ENCODE results near the gene CHAT.

CHAT gene

GRCh38 chr10:49597426-49598163 is 16.2 kb upstream of the CHAT start:
- no peak for DNase-seq (ENCODE audit: low spot score)

DNA sequence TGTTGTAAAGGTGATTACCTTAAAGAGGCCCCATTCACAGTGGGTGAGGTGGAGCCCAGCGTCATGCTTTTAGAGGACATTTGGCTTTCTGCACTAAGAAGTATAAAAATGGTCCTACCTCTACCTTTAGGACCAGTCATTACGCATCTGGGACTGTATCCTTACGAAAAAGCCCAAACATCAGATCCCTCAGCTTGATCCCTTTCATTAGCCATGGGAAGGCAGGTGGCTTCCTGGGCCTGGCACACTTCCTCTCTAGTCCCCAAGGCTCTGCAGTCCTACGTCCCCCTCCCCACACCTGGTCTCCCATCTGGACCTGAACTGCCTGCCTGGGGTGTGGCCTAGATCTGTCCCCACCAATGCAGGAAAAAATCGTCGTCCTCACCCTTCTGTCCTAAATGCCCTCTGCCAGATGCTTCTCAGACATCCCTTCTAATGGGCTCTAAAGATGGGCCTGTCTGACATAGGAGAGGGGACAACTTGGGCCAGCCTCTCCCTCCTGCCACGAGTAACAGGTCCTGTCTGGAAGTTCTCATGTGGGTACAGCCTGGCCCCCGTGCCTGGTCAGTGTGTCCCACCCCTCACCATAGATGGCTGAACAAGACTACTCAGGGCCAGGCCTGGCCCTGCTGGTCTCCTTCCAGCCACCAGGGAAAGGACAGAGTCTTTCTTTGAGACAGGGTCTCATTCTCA is 15.5 kb upstream of the CHAT start:
- DNase-seq (ENCODE audit: low spot score): no peak

DNA sequence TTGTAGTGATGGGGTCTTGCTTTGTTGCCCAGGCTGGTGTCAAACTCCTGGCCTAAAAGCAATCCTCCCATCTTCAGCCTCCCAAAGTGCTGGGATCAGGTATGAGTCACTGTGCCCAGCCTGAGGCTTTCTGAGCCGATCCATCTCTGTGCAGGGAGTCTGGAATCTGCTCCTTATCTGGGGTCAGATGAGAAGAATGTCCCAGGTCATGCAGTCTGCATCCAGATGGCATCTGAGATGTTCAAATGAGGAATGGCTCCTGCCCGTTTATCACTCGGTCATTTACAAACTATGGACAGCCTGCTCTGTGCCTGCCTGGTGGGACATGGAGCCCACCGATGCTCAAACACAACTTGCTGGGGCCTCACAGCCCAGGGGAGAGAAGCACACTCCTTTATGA is 14.9 kb upstream of the CHAT start:
- no peak for DNase-seq (ENCODE audit: low spot score)

DNA sequence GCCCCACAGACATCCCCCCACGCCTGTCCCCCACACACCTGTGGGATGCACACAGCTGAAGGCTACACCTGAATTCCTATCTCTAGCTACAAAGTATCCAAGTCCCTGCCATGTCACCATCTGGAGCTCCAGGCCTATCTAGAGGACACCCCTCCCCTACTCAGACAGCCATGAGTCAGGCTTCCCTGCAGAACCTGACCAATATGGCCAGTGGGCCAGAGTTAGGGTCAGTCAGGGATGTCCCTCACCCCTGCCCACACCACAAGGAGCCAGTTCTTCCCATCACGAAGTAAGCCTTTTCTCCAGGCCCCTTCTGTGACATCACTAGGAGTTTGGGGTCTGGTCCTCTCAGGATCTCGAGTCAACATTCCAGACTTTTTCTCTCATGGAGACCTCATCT is 14.3 kb upstream of the CHAT start:
- DNase-seq (ENCODE audit: low spot score): no peak

DNA sequence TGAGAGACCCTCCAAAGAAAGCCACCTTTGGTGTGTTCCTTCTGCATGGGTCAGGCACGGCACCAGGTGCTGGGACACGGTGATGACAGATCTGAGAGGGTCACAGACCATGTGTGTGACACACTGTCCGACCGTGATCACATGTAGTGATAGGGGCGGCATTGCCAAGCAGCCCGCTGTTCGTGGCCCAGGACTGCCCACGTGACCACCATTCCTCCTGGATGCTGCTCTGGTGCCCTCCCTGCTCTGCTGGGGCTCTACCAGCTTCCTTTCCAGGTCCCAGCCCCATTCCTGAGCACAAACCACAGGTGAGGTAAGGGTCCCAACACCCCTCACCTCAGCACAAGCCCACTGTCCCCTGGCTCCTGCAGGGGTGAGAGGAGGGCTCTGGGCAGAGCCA is 13.8 kb upstream of the CHAT start:
- no peak for DNase-seq (ENCODE audit: low spot score)

DNA sequence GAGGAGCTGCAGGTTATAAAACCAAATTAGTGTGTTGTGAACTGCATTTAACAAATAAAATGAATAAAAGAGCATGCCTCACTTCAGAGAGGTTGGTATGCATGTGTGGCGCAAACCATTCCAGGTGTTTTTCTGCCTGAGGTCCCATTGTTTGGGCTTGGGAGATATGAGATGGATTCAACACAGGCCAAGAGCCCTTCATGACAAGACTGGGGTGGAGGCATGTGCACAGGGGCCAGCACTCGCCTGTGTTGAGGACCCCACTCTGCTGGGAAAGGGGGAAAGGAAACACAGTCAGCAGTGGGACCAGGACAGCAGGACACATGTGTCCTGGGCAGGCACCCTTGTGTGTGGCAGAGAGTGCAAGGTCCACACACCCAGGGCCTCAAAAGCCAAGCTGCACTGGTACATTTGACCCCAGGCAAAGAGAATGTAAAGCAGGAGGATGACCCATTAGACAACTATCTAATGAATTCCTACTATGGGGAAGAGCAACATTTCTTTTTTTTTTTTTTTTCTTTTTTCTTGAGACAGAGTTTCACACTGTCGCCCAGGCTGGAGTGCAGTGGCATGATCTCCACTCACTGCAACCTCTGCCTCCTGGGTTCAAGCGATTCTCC is 12.9 kb upstream of the CHAT start:
- no peak for DNase-seq (ENCODE audit: low spot score)

GRCh38 chr10:49601857-49602256 is 12.0 kb upstream of the CHAT start:
- DNase-seq (ENCODE audit: low spot score): no peak

GRCh38 chr10:49602380-49603023 is 11.3 kb upstream of the CHAT start:
- DNase-seq (ENCODE audit: low spot score): no peak

- no peak for DNase-seq (ENCODE audit: low spot score)
These were observed 8.5 kb upstream of the CHAT start for GRCh38 chr10:49605216-49605938.

GRCh38 chr10:49605939-49606509 is 7.8 kb upstream of the CHAT start:
- DNase-seq (ENCODE audit: low spot score): no peak

- peak; percentile 25 for DNase-seq (ENCODE audit: low spot score)
These were observed 6.8 kb upstream of the CHAT start for GRCh38 chr10:49606981-49607535.

GRCh38 chr10:49608166-49609005 is 5.5 kb upstream of the CHAT start:
- DNase-seq (ENCODE audit: low spot score): no peak

- no peak for DNase-seq (ENCODE audit: low spot score)
These were observed 4.9 kb upstream of the CHAT start for GRCh38 chr10:49609006-49609282.

DNA sequence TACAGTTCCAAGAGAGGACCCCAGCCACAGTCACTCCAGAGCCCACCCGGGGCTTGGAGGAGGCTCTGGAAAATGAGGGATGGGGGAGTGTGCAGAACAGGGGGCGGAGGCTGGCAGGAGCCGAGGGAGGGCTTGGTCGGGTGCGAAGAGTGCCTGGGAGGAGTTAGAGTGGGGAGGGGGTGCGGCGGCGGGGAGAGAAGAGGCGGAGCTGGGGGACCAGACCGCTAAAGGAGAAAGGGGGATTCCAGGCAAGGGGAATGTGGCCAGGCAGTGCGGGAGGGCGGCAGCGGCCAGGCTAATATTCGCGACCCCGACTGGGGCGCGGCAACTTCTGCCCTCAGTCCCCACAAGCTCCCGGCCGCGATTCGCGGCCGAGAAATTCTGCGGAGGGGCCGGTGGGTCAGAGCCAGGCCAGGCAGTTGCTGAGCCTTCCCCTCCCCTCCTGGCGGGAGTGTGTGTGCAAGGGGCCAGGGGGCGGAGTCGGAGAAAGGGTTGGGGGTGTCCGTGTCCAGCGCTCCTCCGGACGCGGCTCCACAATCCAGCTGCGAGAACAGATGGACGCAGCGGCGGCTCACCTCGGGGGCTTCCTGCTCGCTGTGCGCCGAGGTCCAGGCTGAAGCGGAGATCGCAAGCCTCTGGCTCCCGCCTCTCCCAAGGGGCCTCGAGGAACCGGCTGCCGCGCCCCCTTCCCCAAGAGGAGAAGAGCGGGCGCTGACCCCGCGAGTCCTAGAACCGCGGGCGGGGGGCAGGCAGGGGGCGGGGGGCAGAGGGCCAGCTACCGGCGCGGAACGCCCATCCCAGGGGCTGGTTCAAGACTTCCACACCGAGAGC is 4.3 kb upstream of the CHAT start:
- DNase-seq (ENCODE audit: low spot score): no peak

DNA sequence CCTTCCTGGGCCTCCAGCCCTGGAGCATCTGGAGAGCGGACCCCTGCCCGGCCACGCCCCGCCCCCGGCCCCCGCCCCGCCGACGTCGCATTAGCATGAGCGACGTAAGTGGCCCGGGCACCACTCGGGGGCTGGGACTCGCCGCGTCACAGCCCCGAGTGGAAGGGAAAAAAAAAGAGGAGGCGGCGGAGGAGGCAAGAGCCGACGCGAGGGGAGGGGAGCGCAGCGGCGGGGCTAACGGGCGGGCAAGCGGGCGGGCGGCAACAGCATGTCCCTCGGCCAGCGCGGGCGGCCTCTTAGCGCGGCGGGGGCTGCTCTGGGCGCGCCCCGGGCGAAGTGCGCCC is 3.8 kb upstream of the CHAT start, which contains the start of gene SLC18A3:
SLC18A3 (plus strand) TSS at position 197 of the 344 bp plus-strand sequence. CDS start 431 bp downstream, outside the sequence.
- no peak for DNase-seq (ENCODE audit: low spot score)

GRCh38 chr10:49610458-49611165 is 3.2 kb upstream of the CHAT start:
- no peak for DNase-seq (ENCODE audit: low spot score)

GRCh38 chr10:49611166-49611815 is 2.5 kb upstream of the CHAT start:
- no peak for DNase-seq (ENCODE audit: low spot score)

DNA sequence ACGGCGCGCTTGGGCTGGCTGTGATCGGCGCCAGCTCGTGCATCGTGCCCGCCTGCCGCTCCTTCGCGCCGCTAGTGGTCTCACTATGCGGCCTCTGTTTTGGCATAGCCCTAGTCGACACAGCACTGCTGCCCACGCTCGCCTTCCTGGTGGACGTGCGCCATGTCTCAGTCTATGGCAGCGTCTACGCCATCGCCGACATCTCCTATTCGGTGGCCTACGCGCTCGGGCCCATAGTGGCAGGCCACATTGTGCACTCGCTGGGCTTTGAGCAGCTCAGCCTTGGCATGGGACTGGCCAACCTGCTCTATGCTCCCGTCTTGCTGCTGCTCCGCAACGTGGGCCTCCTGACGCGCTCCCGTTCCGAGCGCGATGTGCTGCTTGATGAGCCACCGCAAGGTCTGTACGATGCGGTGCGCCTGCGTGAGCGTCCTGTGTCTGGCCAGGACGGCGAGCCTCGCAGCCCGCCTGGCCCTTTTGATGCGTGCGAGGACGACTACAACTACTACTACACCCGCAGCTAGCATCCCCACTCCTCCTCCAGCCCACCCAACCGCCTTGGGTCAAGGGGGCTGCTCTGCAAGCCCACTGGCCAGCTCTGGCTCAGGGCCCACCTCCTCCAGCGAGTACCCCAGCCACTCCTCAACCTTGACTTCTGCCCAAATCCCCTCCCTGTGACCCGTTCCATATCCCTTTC is 1.9 kb upstream of the CHAT start:
- DNase-seq (ENCODE audit: low spot score): no peak
